K562 (cell line): ENCODE results near the gene KIAA0825. TPM values are rescaled to one million over a fixed set of nuclear protein-coding genes. Genes with fewer than 3 reads are reported as not detected.

Source experiments
- ATAC-seq: fragments of 200-7000 bp; cut with Tn5 transposase; 3 replicates; pipeline ENCODE4 v1.9.1; 2020; ENCODE audit warnings: moderate library complexity
- BruUV-seq: library from RNA; stranded (reverse); fragments of 400-500 nt; replicated peaks from 2 replicates; lab custom pipeline; 2021; lab: Mats Ljungman, UMichigan
- CTCF ChIA-PET: fragments of 300-600 bp; formaldehyde crosslinking; extraction: SDS; loops from one replicate; lab custom pipeline; 2021; ENCODE audit warnings: low intra/inter-chr PET ratio; lab: Yijun Ruan, JAX
- POLR2A ChIA-PET: fragments of 300-600, 350-650 bp; sonication (Branson Sonifier 250); formaldehyde crosslinking; extraction: SDS; loops from one replicate; lab custom pipeline; 2021; ENCODE audit warnings: antibody characterized with exemption, inconsistent platforms; lab: Yijun Ruan, JAX
- DNase-seq, 4 experiments: peaks; one replicate each; pipeline versions ENCODE4 v3.0.0 to v3.0.0-alpha.2; 2011 to 2018; ENCODE audit warnings: low spot score in 3 of 4, mixed read lengths in 3 of 4; ENCODE audit errors: extremely low read depth in 1 of 4
- FAIRE-seq: peaks from 2 replicates; lab custom pipeline; 2011; peaks lifted over from hg19 to GRCh38; lab: Jason Lieb, UNC
- H2AFZ ChIP-seq: 2 replicates; pipeline ENCODE4 v1.6.0; 2011; ENCODE audit warnings: low read depth, low read length, control low read depth, inconsistent platforms
- H3K27ac ChIP-seq: fragments of 200-600 bp; 3 replicates; pipeline ENCODE4 v1.8.0; 2011; ENCODE audit warnings: low read depth, mild to moderate bottlenecking, control low read depth, inconsistent platforms, low read length, moderate library complexity, mixed read lengths; ENCODE audit errors: extremely low read depth
- H3K27me3 ChIP-seq, 2 experiments: fragments of 300-600 bp in 1 of 2; 2 replicates in 1 of 2; 3 replicates in 1 of 2; pipeline versions ENCODE4 v1.6.0 to v1.8.0; 2011; ENCODE audit warnings: inconsistent platforms in 2 of 2, low read length in 2 of 2, mild to moderate bottlenecking in 1 of 2, mixed read lengths in 1 of 2, moderate library complexity in 1 of 2; ENCODE audit not compliant: control insufficient read depth in 2 of 2, insufficient read depth in 2 of 2
- H3K36me3 ChIP-seq: fragments of 300-600 bp; 3 replicates; pipeline ENCODE4 v1.8.0; 2011; ENCODE audit warnings: mild to moderate bottlenecking, low read length, inconsistent platforms; ENCODE audit not compliant: control insufficient read depth, insufficient read depth
- H3K4me1 ChIP-seq, 2 experiments: fragments of 200-600 bp in 1 of 2; replicated peaks in 1 of 2; 2 replicates in 1 of 2; 3 replicates in 1 of 2; pipeline versions ENCODE4 v1.5.1 to v1.8.0; 2011; ENCODE audit warnings: inconsistent platforms in 2 of 2, low read length in 2 of 2, mild to moderate bottlenecking in 1 of 2, mixed read lengths in 1 of 2, moderate library complexity in 1 of 2; ENCODE audit not compliant: control insufficient read depth in 2 of 2, insufficient read depth in 2 of 2
- H3K4me2 ChIP-seq: 2 replicates; pipeline ENCODE4 v1.6.1; 2011; ENCODE audit warnings: low read length, control low read depth, inconsistent platforms, mixed read lengths; ENCODE audit not compliant: insufficient read depth
- H3K4me3 ChIP-seq: fragments of 200-600 bp; sonication (generic), shearing (Covaris generic); 2 replicates; pipeline ENCODE4 v1.5.1; 2016; ENCODE audit warnings: control low read depth, inconsistent platforms
- H3K79me2 ChIP-seq: fragments of 200-600 bp; 3 replicates; pipeline ENCODE4 v1.8.0; 2011; ENCODE audit warnings: low read length, inconsistent platforms; ENCODE audit not compliant: control insufficient read depth, insufficient read depth
- H3K9ac ChIP-seq, 2 experiments: 2 replicates each; pipeline versions ENCODE4 v1.6.0 to v1.6.1; 2011; ENCODE audit warnings: low read depth in 2 of 2, low read length in 2 of 2, control low read depth in 1 of 2, inconsistent platforms in 1 of 2, mild to moderate bottlenecking in 1 of 2, mixed read lengths in 1 of 2; ENCODE audit not compliant: insufficient read depth in 1 of 2
- H3K9me1 ChIP-seq: one replicate; pipeline ENCODE4 v1.6.0; 2011; ENCODE audit warnings: inconsistent platforms, mild to moderate bottlenecking, low read length, moderate library complexity; ENCODE audit not compliant: control insufficient read depth, insufficient read depth
- H3K9me3 ChIP-seq: replicated peaks from 2 replicates; pipeline ENCODE4 v1.5.1; 2011; ENCODE audit warnings: low read depth, low read length, inconsistent platforms; ENCODE audit not compliant: control insufficient read depth, insufficient read depth
- H4K20me1 ChIP-seq: replicated peaks from 2 replicates; pipeline ENCODE4 v1.6.1; 2011; ENCODE audit warnings: low read length, inconsistent platforms, mixed read lengths; ENCODE audit not compliant: control insufficient read depth, insufficient read depth
- ELF2 ChIP-seq: fragments of 250-450 bp; sonication (Bioruptor Pico); IDR thresholded peaks from 2 replicates; pipeline ENCODE4 v1.5.0; 2021; ENCODE audit warnings: mild to moderate bottlenecking
- GTF2E2 ChIP-seq: fragments of 200-800 bp; sonication (Bioruptor generic); IDR thresholded peaks from 2 replicates; pipeline ENCODE4 v1.6.1; 2016; ENCODE audit warnings: missing genetic modification characterization, missing compliant biosample characterization
- MEF2D ChIP-seq: conservative IDR thresholded peaks from 2 replicates; pipeline ENCODE4 v1.6.1; 2016; ENCODE audit warnings: low read depth, missing genetic modification characterization, missing compliant biosample characterization
- PCBP2 ChIP-seq: fragments of 200-400 bp; formaldehyde crosslinking; IDR thresholded peaks from 2 replicates; pipeline ENCODE4 v1.6.1; 2018; ENCODE audit warnings: low read length, low read depth, mild to moderate bottlenecking, moderate library complexity; ENCODE audit not compliant: poor library complexity, severe bottlenecking
- SMC3 ChIP-seq: conservative IDR thresholded peaks from 2 replicates; pipeline ENCODE4 v1.6.1; 2011; ENCODE audit warnings: low read depth, low read length, improper control_type of control experiment; ENCODE audit not compliant: insufficient read depth
- TCF7L2 ChIP-seq: fragments of 150-350 bp; IDR thresholded peaks from 2 replicates; pipeline ENCODE4 v1.6.1; 2016; ENCODE audit warnings: low read depth, mild to moderate bottlenecking, low read length, moderate library complexity
- ZBTB49 ChIP-seq: sonication (generic); formaldehyde crosslinking; IDR thresholded peaks from 2 replicates; pipeline ENCODE4 v1.8.0; 2022; ENCODE audit warnings: missing genetic modification reagents, mild to moderate bottlenecking, borderline replicate concordance
- ZNF175 ChIP-seq: fragments of 200-800 bp; sonication (Bioruptor generic); IDR thresholded peaks from 2 replicates; pipeline ENCODE4 v1.6.1; 2016; ENCODE audit warnings: low read depth, mild to moderate bottlenecking, missing genetic modification characterization, missing compliant biosample characterization
- ZNF407 ChIP-seq: fragments of 450-650 bp; IDR thresholded peaks from 2 replicates; pipeline ENCODE4 v1.6.1; 2016; ENCODE audit warnings: low read depth
- WGBS: fragments of 100-300 bp; shearing (Covaris generic); methylation state at CpG from one replicate; pipeline ENCODE4 v1.1.6; 2016; ENCODE audit warnings: low coverage, mixed read lengths; ENCODE audit not compliant: insufficient coverage; ENCODE audit errors: missing lambda C conversion rate; 5-methylcytosine and 5-hydroxymethylcytosine counted together
- in situ Hi-C: fragments of 300-500 bp; cut with MboI; formaldehyde crosslinking; loops from 4 replicates; pipeline ENCODE4 v1.15.0; 2018; ENCODE audit warnings: inconsistent platforms, mixed read lengths
- intact Hi-C: fragments of 100-400 bp; cut with micrococcal nuclease; formaldehyde crosslinking; loops from 2 replicates; pipeline ENCODE4 v1.14.2; 2022
- polyA plus RNA-seq, 8 experiments: library from polyadenylated mRNA; depleted of rRNA in 4 of 8; stranded (reverse) in 5 of 8; unstranded in 3 of 8; fragments of >200 nt; fragmentation: Nextera tagmentation in 2 of 8; fragmentation: Illumina TruSeq in 1 of 8; extraction: Ambion mirVana in 2 of 8; extraction: Trizol in 1 of 8; gene quantifications; 2 replicates each; pipeline versions ENCODE4 v1.2.1 to v1.2.3, GENCODE V29; 2011 to 2014; ENCODE audit warnings: inconsistent platforms in 1 of 8, missing spikeins in 1 of 8
- total RNA-seq, 7 experiments: library from RNA; depleted of rRNA in 6 of 7; stranded (reverse); fragments of >200 nt in 6 of 7; fragmentation: Illumina TruSeq in 2 of 7; extraction: Trizol in 2 of 7; gene quantifications; 2 replicates each; pipeline versions ENCODE4 v1.2.1 to v1.2.3, GENCODE V29; 2011 to 2021; ENCODE audit warnings: low replicate concordance in 1 of 7
- TF ChIP-seq, protein P1 (sequence below): fragments of 450-650 bp; conservative IDR thresholded peaks from 2 replicates; pipeline ENCODE4 v1.6.1; 2016; ENCODE audit warnings: missing genetic modification characterization, low read depth, mild to moderate bottlenecking, missing compliant biosample characterization, moderate library complexity

The KIAA0825 gene
- total and polyA plus RNA-seq, 9 of the 15 experiments (the other 6 are each of a cell fraction or from before 2014, with no cell fraction given), result 0.05 to 0.36 (median 0.16) TPM; not detected in 1

- no peaks in the 10 kb centered on the region for H3K36me3 ChIP-seq
- in situ Hi-C loops, result no loop called here
- TF ChIP-seq SMC3 (no peak), ELF2 (no peak), ZBTB49 (CRISPR knock-in tag) (no peak), ZNF175 (CRISPR knock-in tag) (no peak), MEF2D (tag) (no peak), GTF2E2 (tag) (no peak), PCBP2 (no peak), ZNF407 (no peak), TCF7L2 (no peak)
- TF ChIP-seq, protein P1, sequence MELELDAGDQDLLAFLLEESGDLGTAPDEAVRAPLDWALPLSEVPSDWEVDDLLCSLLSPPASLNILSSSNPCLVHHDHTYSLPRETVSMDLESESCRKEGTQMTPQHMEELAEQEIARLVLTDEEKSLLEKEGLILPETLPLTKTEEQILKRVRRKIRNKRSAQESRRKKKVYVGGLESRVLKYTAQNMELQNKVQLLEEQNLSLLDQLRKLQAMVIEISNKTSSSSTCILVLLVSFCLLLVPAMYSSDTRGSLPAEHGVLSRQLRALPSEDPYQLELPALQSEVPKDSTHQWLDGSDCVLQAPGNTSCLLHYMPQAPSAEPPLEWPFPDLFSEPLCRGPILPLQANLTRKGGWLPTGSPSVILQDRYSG (tag), result no peak
Observed at GRCh38 chr5:94467346-94467953, 151.0 kb downstream of the KIAA0825 start.

More at GRCh38 chr5:94467346-94467953, 151.0 kb downstream of the KIAA0825 start:
- no TSS peak for BruUV-seq
- Histone ChIP-seq H3K27ac (no peak overlapping the region), H3K4me1 (no peaks in the 10 kb centered on the region), H3K27me3 (no peaks in the 10 kb centered on the region), H4K20me1 (no peaks in the 10 kb centered on the region), H3K9me1 (no peaks in the 10 kb centered on the region), H3K79me2 (no peaks in the 10 kb centered on the region), H3K4me2 (no peak overlapping the region), H3K9me3 (no peaks in the 10 kb centered on the region), H3K9ac (no peak overlapping the region), H3K4me3 (no peak overlapping the region), H2AFZ (no peak overlapping the region)
- FAIRE-seq, result no peak
- intact Hi-C loops, result no loop called here
- DNase-seq, result no peak
- 0% methylated on average over 3 of the region's 3 CpGs for WGBS
- POLR2A ChIA-PET, result no interaction called here
- ATAC-seq, result no peak
- CTCF ChIA-PET, result no interaction called here
